OCI-LY7 (cell line): ENCODE results near the gene RNF166. TPM values are rescaled to one million over a fixed set of nuclear protein-coding genes. Genes with fewer than 3 reads are reported as not detected.

Experiments
- BruUV-seq: library from RNA; stranded (reverse); fragments of 400-500 nt; replicated peaks from 2 replicates; lab custom pipeline; 2021; lab: Mats Ljungman, UMichigan
- CTCF ChIA-PET: fragments of 300-600 bp; sonication (Branson Sonifier 250); formaldehyde crosslinking; loops from one replicate; lab custom pipeline; 2022; ENCODE audit warnings: antibody characterized with exemption; ENCODE audit not compliant: unreplicated experiment; lab: Charles Lee
- POLR2A ChIA-PET: fragments of 300-600 bp; sonication (Branson Sonifier 250); formaldehyde crosslinking; loops from one replicate; lab custom pipeline; 2022; ENCODE audit warnings: antibody characterized with exemption; lab: Charles Lee
- DNase-seq: peaks from one replicate; pipeline ENCODE4 v3.0.0-alpha.2; 2015; ENCODE audit warnings: low spot score
- H2AFZ ChIP-seq: fragments of 200-600 bp; sonication (generic), shearing (Covaris generic); 2 replicates; pipeline ENCODE4 v1.6.1; 2014; ENCODE audit warnings: mild to moderate bottlenecking, antibody characterized with exemption, low read length, moderate library complexity
- H3K27ac ChIP-seq: fragments of 200-600 bp; sonication (generic); 2 replicates; pipeline ENCODE4 v1.5.1; 2014; ENCODE audit warnings: mixed run types, low read depth, mild to moderate bottlenecking, moderate library complexity, low read length, inconsistent platforms; ENCODE audit not compliant: poor library complexity, severe bottlenecking
- H3K36me3 ChIP-seq: fragments of 200-600 bp; sonication (generic); 2 replicates; pipeline ENCODE4 v1.6.1; 2014; ENCODE audit warnings: mild to moderate bottlenecking, antibody characterized with exemption, low read length, moderate library complexity, mixed read lengths; ENCODE audit not compliant: insufficient read depth
- H3K4me1 ChIP-seq: fragments of 200-600 bp; sonication (generic); 2 replicates; pipeline ENCODE4 v1.5.1; 2014; ENCODE audit warnings: mild to moderate bottlenecking, low read length; ENCODE audit not compliant: insufficient read depth, poor library complexity, severe bottlenecking
- H3K4me2 ChIP-seq: fragments of 200-600 bp; sonication (generic); 2 replicates; pipeline ENCODE4 v1.6.1; 2014; ENCODE audit warnings: mild to moderate bottlenecking, low read length
- H3K4me3 ChIP-seq: fragments of 200-600 bp; sonication (generic); 2 replicates; pipeline ENCODE4 v1.5.1; 2014; ENCODE audit warnings: mild to moderate bottlenecking, low read depth, low read length; ENCODE audit not compliant: poor library complexity, severe bottlenecking
- H3K79me2 ChIP-seq: fragments of 200-600 bp; sonication (generic); 2 replicates; pipeline ENCODE4 v1.6.1; 2016; ENCODE audit warnings: low read depth, mild to moderate bottlenecking, low read length, moderate library complexity, mixed read lengths; ENCODE audit not compliant: insufficient read depth
- H3K9me2 ChIP-seq: fragments of 200-600 bp; sonication (generic); 2 replicates; pipeline ENCODE4 v1.6.1; 2016; ENCODE audit warnings: mild to moderate bottlenecking, low read length, mixed read lengths; ENCODE audit not compliant: insufficient read depth
- H3K9me3 ChIP-seq: fragments of 200-600 bp; sonication (generic); 2 replicates; pipeline ENCODE4 v1.6.1; 2014; ENCODE audit warnings: mild to moderate bottlenecking, mixed run types, low read length, mixed read lengths
- H4K20me1 ChIP-seq: fragments of 200-600 bp; sonication (generic); 2 replicates; pipeline ENCODE4 v1.6.1; 2014; ENCODE audit warnings: mild to moderate bottlenecking, antibody characterized with exemption, low read length, moderate library complexity, mixed read lengths; ENCODE audit not compliant: insufficient read depth
- EZH2phosphoT487 ChIP-seq: fragments of 200-600 bp; sonication (generic); IDR thresholded peaks from 2 replicates; pipeline ENCODE4 v1.6.1; 2018; ENCODE audit warnings: low read depth, borderline replicate concordance, mild to moderate bottlenecking, mixed run types, antibody characterized with exemption, low read length, moderate library complexity, mixed read lengths
- intact Hi-C: fragments of 100-400 bp; cut with micrococcal nuclease; formaldehyde crosslinking; loops from one replicate; pipeline ENCODE4 v1.10.0; 2022; ENCODE audit not compliant: unreplicated experiment
- total RNA-seq, 2 experiments: library from RNA; depleted of rRNA in 1 of 2; stranded (reverse); fragments of >200 nt in 1 of 2; shearing (Covaris generic) in 1 of 2; gene quantifications; 2 replicates each; pipeline ENCODE4 v1.2.3, GENCODE V29; 2014 to 2022
- TF ChIP-seq, protein P1 (sequence below): fragments of 200-600 bp; sonication (generic); conservative IDR thresholded peaks from 2 replicates; pipeline ENCODE4 v1.5.1; 2014; ENCODE audit warnings: mild to moderate bottlenecking, antibody characterized with exemption, low read length, moderate library complexity, mixed read lengths

Gene RNF166
- total RNA-seq, 2 experiments from 2014 or later: 52.4 to 56.2 TPM

DNA sequence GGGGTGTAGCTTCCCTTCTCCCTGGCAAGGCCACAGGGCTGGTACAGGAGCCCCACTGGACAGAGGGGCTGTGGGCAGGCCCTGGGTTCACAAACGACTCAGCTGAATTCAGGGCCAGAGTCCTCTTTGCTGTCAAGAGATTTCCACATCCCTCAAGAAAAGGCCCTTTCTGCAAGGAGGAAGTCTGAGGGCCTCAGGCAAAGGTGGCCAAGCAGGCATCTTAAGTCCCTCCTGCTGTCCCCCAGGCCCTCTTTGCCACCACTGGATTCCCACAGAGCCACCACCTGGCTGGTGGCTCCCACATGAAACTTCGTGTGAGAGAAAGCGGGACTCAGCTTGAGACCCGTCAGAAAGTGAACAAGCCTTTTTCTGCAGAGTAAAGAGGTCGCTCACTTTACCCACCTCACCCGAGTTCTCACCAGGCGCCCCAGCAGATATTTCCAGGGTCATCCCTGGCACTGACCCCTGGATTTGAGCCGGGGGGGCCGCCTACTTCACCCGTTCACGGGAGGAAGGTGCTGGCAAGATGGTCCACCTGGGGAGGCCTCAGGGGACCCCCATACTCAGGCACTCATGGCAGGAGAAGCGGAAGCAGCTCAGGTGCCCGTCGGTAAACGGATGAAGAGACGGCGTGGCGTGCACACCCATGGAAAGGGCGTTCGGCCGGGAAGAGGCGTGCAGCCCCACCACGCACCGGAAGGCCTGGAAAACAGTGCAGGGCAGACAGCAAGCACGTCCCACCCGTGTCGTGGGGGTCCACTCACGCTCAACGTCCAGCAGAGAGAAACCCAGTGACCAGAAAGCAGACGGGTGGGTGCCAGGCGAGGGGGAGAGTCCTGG lies 3.6 kb downstream of the RNF166 start:
- Histone ChIP-seq H3K36me3 (peaks cover 23% of the 10 kb centered on the region; the same call in 1 of the 2 replicates), H3K4me2 (peak overlapping the region; percentile 79), H3K79me2 (peaks cover 24% of the 10 kb centered on the region; the same call in 1 of the 2 replicates), H3K4me3 (peak overlapping the region; percentile 89), H3K4me1 (peaks cover 71% of the 10 kb centered on the region), H3K9me3 (no peaks in the 10 kb centered on the region), H3K9me2 (no peaks in the 10 kb centered on the region), H2AFZ (no peak overlapping the region), H3K27ac (peak overlapping the region; percentile 71), H4K20me1 (no peaks in the 10 kb centered on the region)
- ChIA-PET CTCF (interaction anchor here (0.8 kb wide), 1 partner anchor 21 kb away, joined by 4 read pairs; no protein-coding TSS in a partner anchor), POLR2A (interaction anchor here (0.7 kb wide), 1 partner anchor 99 kb away, joined by 3 read pairs; no protein-coding TSS in a partner anchor)
- DNase-seq: peak; percentile 32
- no TSS peak for BruUV-seq
- no peak for TF ChIP-seq EZH2phosphoT487
- TF ChIP-seq, protein P1, sequence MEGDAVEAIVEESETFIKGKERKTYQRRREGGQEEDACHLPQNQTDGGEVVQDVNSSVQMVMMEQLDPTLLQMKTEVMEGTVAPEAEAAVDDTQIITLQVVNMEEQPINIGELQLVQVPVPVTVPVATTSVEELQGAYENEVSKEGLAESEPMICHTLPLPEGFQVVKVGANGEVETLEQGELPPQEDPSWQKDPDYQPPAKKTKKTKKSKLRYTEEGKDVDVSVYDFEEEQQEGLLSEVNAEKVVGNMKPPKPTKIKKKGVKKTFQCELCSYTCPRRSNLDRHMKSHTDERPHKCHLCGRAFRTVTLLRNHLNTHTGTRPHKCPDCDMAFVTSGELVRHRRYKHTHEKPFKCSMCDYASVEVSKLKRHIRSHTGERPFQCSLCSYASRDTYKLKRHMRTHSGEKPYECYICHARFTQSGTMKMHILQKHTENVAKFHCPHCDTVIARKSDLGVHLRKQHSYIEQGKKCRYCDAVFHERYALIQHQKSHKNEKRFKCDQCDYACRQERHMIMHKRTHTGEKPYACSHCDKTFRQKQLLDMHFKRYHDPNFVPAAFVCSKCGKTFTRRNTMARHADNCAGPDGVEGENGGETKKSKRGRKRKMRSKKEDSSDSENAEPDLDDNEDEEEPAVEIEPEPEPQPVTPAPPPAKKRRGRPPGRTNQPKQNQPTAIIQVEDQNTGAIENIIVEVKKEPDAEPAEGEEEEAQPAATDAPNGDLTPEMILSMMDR: no peak
- intact Hi-C loops: loop anchor here (1.0 to 5.0 kb wide), 3 partner anchors 51 to 130 kb away; partner anchors contain the start of genes CYBA and ZC3H18

DNA sequence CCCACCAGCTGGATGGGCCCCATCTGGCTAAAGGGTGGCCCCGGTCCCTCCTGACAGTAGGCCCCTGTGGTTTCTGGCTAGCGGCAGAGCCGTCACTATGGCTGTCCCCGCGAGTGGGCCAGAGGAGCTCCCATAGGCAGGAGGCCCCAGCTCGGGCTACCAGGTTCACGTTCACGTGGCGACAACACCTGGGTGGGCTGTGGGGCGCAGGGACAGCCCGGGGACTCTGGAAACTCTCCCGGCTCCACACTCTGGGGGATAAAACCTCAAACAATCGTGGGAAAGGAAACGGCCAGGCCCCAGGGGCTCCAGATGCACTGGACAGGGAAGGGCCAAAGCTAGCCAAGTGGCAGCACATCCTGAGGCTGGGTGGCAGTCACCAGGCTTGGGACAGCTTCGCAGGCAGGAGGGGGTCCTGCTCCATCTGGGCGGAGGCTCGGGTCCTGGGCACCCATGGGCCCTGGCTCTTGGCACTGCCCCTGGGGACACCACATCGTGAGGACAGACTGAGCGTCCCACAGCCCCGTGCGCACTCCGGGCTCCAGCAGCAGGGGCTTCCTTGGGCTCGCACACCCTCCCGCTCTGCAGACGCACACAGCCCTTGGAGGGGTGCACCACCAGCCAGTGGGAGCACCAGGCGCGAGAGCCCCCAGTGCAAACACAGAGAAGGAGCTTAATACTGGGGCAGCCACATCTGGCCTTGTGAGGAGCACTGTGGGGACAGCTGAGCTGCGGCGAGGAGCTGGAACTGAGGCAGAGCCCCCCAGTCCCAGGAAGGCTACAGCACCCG lies 4.4 kb downstream of the RNF166 start:
- H4K20me1 ChIP-seq: no peaks in the 10 kb centered on the region
- no TSS peak for BruUV-seq
- H3K4me3 ChIP-seq: peak overlapping the region; percentile 89
- no peaks in the 10 kb centered on the region for H3K9me3 ChIP-seq
- H3K4me1 ChIP-seq: peaks cover 67% of the 10 kb centered on the region
- TF ChIP-seq EZH2phosphoT487: no peak
- H3K36me3 ChIP-seq: peaks cover 24% of the 10 kb centered on the region; the same call in 1 of the 2 replicates
- H3K4me2 ChIP-seq: peak overlapping the region; percentile 79
- no peak for DNase-seq
- peak overlapping the region; percentile 71 for H3K27ac ChIP-seq
- peaks cover 16% of the 10 kb centered on the region; the same call in 1 of the 2 replicates for H3K79me2 ChIP-seq
- POLR2A ChIA-PET: interaction anchor here (1.1 kb wide), 1 partner anchor 62 kb away, joined by 4 read pairs; no protein-coding TSS in a partner anchor
- intact Hi-C loops: loop anchor here (1.0 to 5.0 kb wide), 3 partner anchors 20 to 129 kb away; partner anchors contain the start of gene ZC3H18
- no peak overlapping the region for H2AFZ ChIP-seq
- H3K9me2 ChIP-seq: no peaks in the 10 kb centered on the region
- CTCF ChIA-PET: interaction anchor here (0.8 kb wide), 1 partner anchor 21 kb away, joined by 4 read pairs; no protein-coding TSS in a partner anchor
